K562 (cell line): ENCODE results near the gene FTSJ3. TPM values are rescaled to one million over a fixed set of nuclear protein-coding genes. Genes with fewer than 3 reads are reported as not detected.

Source experiments
- CCAR2 ChIP-seq: fragments of 200-400 bp; formaldehyde crosslinking; IDR thresholded peaks from 2 replicates; pipeline ENCODE4 v1.6.1; 2017; ENCODE audit warnings: mild to moderate bottlenecking, low read depth, low read length
- CREB1 ChIP-seq, 2 experiments: sonication (generic) in 1 of 2; formaldehyde crosslinking in 1 of 2; IDR thresholded peaks; 2 replicates each; pipeline versions ENCODE4 v1.6.1 to v1.8.0; 2012 to 2022; ENCODE audit warnings: inconsistent platforms in 1 of 2, mild to moderate bottlenecking in 1 of 2, missing genetic modification reagents in 1 of 2, moderate library complexity in 1 of 2
- ELF2 ChIP-seq: fragments of 250-450 bp; sonication (Bioruptor Pico); IDR thresholded peaks from 2 replicates; pipeline ENCODE4 v1.5.0; 2021; ENCODE audit warnings: mild to moderate bottlenecking
- ETS1 ChIP-seq: conservative IDR thresholded peaks from 2 replicates; pipeline ENCODE4 v1.6.1; 2011; ENCODE audit warnings: low read depth, mild to moderate bottlenecking, low read length; ENCODE audit not compliant: control insufficient read depth
- ETS2 ChIP-seq: IDR thresholded peaks from 2 replicates; pipeline ENCODE4 v1.6.1; 2016; ENCODE audit warnings: borderline replicate concordance, missing genetic modification characterization, mild to moderate bottlenecking, moderate library complexity, missing compliant biosample characterization; ENCODE audit not compliant: poor library complexity, severe bottlenecking
- ETV1 ChIP-seq: fragments of 450-650 bp; conservative IDR thresholded peaks from 2 replicates; pipeline ENCODE4 v1.6.1; 2016; ENCODE audit warnings: missing genetic modification characterization, control low read depth, low read depth, missing compliant biosample characterization
- GABPB2 ChIP-seq: fragments of 250-450 bp; sonication (Bioruptor Pico); conservative IDR thresholded peaks from 2 replicates; pipeline ENCODE4 v1.5.1; 2021; ENCODE audit warnings: mild to moderate bottlenecking
- HDAC6 ChIP-seq: IDR thresholded peaks from 2 replicates; pipeline ENCODE4 v1.6.1; 2012; ENCODE audit warnings: low read depth, mild to moderate bottlenecking, control low read depth, inconsistent platforms, low read length, moderate library complexity
- HNRNPLL ChIP-seq: fragments of 200-400 bp; formaldehyde crosslinking; IDR thresholded peaks from 2 replicates; pipeline ENCODE4 v1.6.1; 2017; ENCODE audit warnings: low read length, low read depth, mild to moderate bottlenecking; ENCODE audit not compliant: poor library complexity, severe bottlenecking
- NR1H2 ChIP-seq: sonication (generic); formaldehyde crosslinking; IDR thresholded peaks from 2 replicates; pipeline ENCODE4 v1.4.0; 2020; ENCODE audit warnings: mild to moderate bottlenecking, missing genetic modification reagents
- PRMT5 ChIP-seq: sonication (generic); formaldehyde crosslinking; IDR thresholded peaks from 2 replicates; pipeline ENCODE4 v1.5.0; 2020; ENCODE audit warnings: missing genetic modification reagents
- RBM39 ChIP-seq: fragments of 200-400 bp; formaldehyde crosslinking; optimal IDR thresholded peaks from 2 replicates; pipeline ENCODE3; 2018; ENCODE audit warnings: low read depth, low read length
- SP1 ChIP-seq: sonication (generic); formaldehyde crosslinking; IDR thresholded peaks from 2 replicates; pipeline ENCODE4 v1.8.1; 2022; ENCODE audit warnings: mild to moderate bottlenecking, missing genetic modification reagents
- SREBF1 ChIP-seq: fragments of 150-350 bp; IDR thresholded peaks from 2 replicates; pipeline ENCODE4 v1.6.1; 2014; ENCODE audit warnings: antibody characterized with exemption, low read depth, low read length, borderline replicate concordance
- ZNF121 ChIP-seq: sonication (generic); formaldehyde crosslinking; conservative IDR thresholded peaks from 2 replicates; pipeline ENCODE4 v1.8.0; 2022; ENCODE audit warnings: missing genetic modification reagents
- ZNF583 ChIP-seq: fragments of 250-450 bp; sonication (Bioruptor Pico); IDR thresholded peaks from 2 replicates; pipeline ENCODE4 v1.4.0; 2020
- ZNF586 ChIP-seq: fragments of 450-650 bp; formaldehyde crosslinking; conservative IDR thresholded peaks from 2 replicates; pipeline ENCODE4 v1.4.0; 2020; ENCODE audit warnings: mild to moderate bottlenecking, moderate library complexity
- ZNF589 ChIP-seq: fragments of 200-800 bp; sonication (Bioruptor generic); IDR thresholded peaks from 2 replicates; pipeline ENCODE4 v1.6.1; 2016; ENCODE audit warnings: low read depth, missing genetic modification characterization, missing compliant biosample characterization
- polyA plus RNA-seq, 8 experiments: library from polyadenylated mRNA; depleted of rRNA in 4 of 8; stranded (reverse) in 5 of 8; unstranded in 3 of 8; fragments of >200 nt; fragmentation: Nextera tagmentation in 2 of 8; fragmentation: Illumina TruSeq in 1 of 8; extraction: Ambion mirVana in 2 of 8; extraction: Trizol in 1 of 8; gene quantifications; 2 replicates each; pipeline versions ENCODE4 v1.2.1 to v1.2.3, GENCODE V29; 2011 to 2014; ENCODE audit warnings: inconsistent platforms in 1 of 8, missing spikeins in 1 of 8
- total RNA-seq, 7 experiments: library from RNA; depleted of rRNA in 6 of 7; stranded (reverse); fragments of >200 nt in 6 of 7; fragmentation: Illumina TruSeq in 2 of 7; extraction: Trizol in 2 of 7; gene quantifications; 2 replicates each; pipeline versions ENCODE4 v1.2.1 to v1.2.3, GENCODE V29; 2011 to 2021; ENCODE audit warnings: low replicate concordance in 1 of 7
- TF ChIP-seq, protein P1 (sequence below), 2 experiments: fragments of 450-650 bp; IDR thresholded peaks; 2 replicates each; pipeline ENCODE4 v1.6.1; 2018; ENCODE audit warnings: mild to moderate bottlenecking in 2 of 2, low read depth in 1 of 2; ENCODE audit not compliant: partially characterized antibody in 2 of 2
- TF ChIP-seq, protein P2 (sequence below): IDR thresholded peaks from 2 replicates; pipeline ENCODE4 v1.6.1; 2012; ENCODE audit warnings: low read depth, low read length, improper control_type of control experiment, borderline replicate concordance

Gene FTSJ3
- total and polyA plus RNA-seq, 9 of the 15 experiments (the other 6 are each of a cell fraction or from before 2014, with no cell fraction given), result 18.0 to 65.6 (median 52.4) TPM

DNA sequence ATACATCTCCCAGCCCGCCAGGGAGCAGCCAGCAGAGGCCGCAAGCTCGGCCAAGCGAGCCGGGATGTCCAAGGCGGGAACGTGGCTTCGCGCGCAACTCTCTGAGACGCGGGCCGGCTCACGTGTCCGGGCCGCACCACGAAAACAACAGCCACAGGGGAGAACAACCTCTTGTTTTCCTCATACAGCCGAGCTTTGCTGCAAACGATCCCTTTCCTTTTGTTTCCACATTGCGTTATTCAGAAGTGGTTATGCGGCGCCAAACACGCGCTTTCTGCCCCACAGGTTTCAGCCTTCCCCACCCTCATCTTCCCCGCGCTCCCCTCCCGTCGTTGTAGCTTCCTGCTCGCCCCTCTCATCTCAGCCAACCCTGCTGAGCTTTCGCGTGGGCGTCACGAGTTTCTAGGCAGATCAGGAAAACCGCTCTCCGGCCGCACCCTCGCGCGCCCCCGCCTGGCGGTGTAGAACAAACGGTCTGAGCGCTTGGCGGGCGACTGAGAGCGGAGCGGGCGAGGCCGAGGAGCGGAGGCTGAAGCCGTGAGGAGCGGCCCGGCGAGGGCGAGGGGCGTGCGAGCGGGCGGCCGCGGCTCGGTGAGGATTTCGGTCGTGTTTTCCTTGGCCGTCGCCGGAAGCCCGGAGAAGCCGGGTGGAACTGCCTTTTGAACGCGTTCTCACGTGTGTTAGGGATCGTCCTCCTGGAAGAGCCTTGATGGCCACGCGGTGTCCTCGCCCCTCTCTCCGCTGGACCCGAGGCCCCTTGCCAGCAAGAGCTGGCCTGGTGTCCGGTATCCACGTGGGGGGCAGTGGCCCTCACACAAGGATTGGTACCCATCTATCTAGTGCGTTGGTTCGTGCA is 21.6 kb upstream of the FTSJ3 start (continued):
- TF ChIP-seq ZNF586 (CRISPR knock-in tag), result no peak; the same call in 1 of the 2 replicates
- no peak for TF ChIP-seq ETS2 (tag)
- TF ChIP-seq CCAR2, result no peak
- TF ChIP-seq, protein P1, sequence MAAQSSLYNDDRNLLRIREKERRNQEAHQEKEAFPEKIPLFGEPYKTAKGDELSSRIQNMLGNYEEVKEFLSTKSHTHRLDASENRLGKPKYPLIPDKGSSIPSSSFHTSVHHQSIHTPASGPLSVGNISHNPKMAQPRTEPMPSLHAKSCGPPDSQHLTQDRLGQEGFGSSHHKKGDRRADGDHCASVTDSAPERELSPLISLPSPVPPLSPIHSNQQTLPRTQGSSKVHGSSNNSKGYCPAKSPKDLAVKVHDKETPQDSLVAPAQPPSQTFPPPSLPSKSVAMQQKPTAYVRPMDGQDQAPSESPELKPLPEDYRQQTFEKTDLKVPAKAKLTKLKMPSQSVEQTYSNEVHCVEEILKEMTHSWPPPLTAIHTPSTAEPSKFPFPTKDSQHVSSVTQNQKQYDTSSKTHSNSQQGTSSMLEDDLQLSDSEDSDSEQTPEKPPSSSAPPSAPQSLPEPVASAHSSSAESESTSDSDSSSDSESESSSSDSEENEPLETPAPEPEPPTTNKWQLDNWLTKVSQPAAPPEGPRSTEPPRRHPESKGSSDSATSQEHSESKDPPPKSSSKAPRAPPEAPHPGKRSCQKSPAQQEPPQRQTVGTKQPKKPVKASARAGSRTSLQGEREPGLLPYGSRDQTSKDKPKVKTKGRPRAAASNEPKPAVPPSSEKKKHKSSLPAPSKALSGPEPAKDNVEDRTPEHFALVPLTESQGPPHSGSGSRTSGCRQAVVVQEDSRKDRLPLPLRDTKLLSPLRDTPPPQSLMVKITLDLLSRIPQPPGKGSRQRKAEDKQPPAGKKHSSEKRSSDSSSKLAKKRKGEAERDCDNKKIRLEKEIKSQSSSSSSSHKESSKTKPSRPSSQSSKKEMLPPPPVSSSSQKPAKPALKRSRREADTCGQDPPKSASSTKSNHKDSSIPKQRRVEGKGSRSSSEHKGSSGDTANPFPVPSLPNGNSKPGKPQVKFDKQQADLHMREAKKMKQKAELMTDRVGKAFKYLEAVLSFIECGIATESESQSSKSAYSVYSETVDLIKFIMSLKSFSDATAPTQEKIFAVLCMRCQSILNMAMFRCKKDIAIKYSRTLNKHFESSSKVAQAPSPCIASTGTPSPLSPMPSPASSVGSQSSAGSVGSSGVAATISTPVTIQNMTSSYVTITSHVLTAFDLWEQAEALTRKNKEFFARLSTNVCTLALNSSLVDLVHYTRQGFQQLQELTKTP (IDR thresholded peaks at IDR 0.05; ENCODE audit: low read depth in 1 of 2, partially characterized antibody in 2 of 2), result peak; percentile 50 to 82
- no peak for TF ChIP-seq GABPB2 (CRISPR knock-in tag)
- TF ChIP-seq HNRNPLL, result no peak
- peak; percentile 93 for TF ChIP-seq CREB1 (IDR thresholded peaks at IDR 0.05)
- TF ChIP-seq CREB1 (CRISPR knock-in tag; IDR thresholded peaks at IDR 0.05), result peak; percentile 98
- no peak for TF ChIP-seq PRMT5 (CRISPR knock-in tag)
- peak; percentile 28; the same call in 1 of the 2 replicates for TF ChIP-seq ZNF121 (CRISPR knock-in tag)
- TF ChIP-seq ZNF589 (CRISPR knock-in tag), result peak; percentile 91
- TF ChIP-seq HDAC6, result no peak
- TF ChIP-seq SREBF1, result peak; percentile 93
- TF ChIP-seq ETS1, result no peak
- TF ChIP-seq, protein P2, sequence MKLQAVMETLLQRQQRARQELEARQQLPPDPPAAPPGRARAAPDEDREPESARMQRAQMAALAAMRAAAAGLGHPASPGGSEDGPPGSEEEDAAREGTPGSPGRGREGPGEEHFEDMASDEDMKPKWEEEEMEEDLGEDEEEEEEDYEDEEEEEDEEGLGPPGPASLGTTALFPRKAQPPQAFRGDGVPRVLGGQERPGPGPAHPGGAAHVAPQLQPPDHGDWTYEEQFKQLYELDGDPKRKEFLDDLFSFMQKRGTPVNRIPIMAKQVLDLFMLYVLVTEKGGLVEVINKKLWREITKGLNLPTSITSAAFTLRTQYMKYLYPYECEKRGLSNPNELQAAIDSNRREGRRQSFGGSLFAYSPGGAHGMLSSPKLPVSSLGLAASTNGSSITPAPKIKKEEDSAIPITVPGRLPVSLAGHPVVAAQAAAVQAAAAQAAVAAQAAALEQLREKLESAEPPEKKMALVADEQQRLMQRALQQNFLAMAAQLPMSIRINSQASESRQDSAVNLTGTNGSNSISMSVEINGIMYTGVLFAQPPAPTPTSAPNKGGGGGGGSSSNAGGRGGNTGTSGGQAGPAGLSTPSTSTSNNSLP, result no peak
- no peak for TF ChIP-seq NR1H2
- TF ChIP-seq ZNF583 (CRISPR knock-in tag), result peak; percentile 84
- TF ChIP-seq ELF2 (CRISPR knock-in tag), result peak; percentile 83
- peak; percentile 89 for TF ChIP-seq SP1 (CRISPR knock-in tag)
- TF ChIP-seq RBM39, result no peak
- 0 out of 2 replicates have a peak, but pooled peaks have one; percentile 13 for TF ChIP-seq ETV1 (tag)
